Dermis microvascular lymphatic vessel endothelial cell (primary cell): Measurements from ENCODE around the gene APPL2. TPM values are rescaled to one million over a fixed set of nuclear protein-coding genes. Genes with fewer than 3 reads are reported as not detected.

ENCODE experiments used
- DNase-seq, 2 donors: peaks; one replicate each; pipeline versions ENCODE4 v3.0.0 to v3.0.0-alpha.2; 2010; ENCODE audit warnings: low read depth in 2 of 2
- total RNA-seq: library from RNA; depleted of rRNA; stranded (reverse); fragments of >200 nt; gene quantifications from 2 replicates; pipeline ENCODE4 v1.2.1, GENCODE V29; 2014

APPL2 gene
- 13.5 and 16.9 TPM in 2 replicates for total RNA-seq

GRCh38 chr12:105235732-105236476 lies at the start of gene APPL2:
APPL2 (minus strand) TSS chr12:105236174; CDS start chr12:105236012, 162 bp downstream.
- peak; percentile 77 to 93 for DNase-seq

GRCh38 chr12:105285378-105285777 lies 49.4 kb upstream of the APPL2 start:
- no peak for DNase-seq

GRCh38 chr12:105281694-105282049 lies 45.7 kb upstream of the APPL2 start:
- no peak for DNase-seq

- no peak for DNase-seq
Measured at GRCh38 chr12:105280966-105281693, 45.2 kb upstream of the APPL2 start.

GRCh38 chr12:105279460-105280056 lies 43.6 kb upstream of the APPL2 start:
- peak; percentile 59 to 70 for DNase-seq

GRCh38 chr12:105278043-105278697 lies 42.2 kb upstream of the APPL2 start:
- DNase-seq: peak in 1 of 2 donors; percentile 10

GRCh38 chr12:105275997-105276733 lies 40.2 kb upstream of the APPL2 start:
- no peak for DNase-seq

GRCh38 chr12:105274571-105274970 lies 38.6 kb upstream of the APPL2 start:
- DNase-seq: no peak

- DNase-seq: no peak
Measured at GRCh38 chr12:105273601-105274000, 37.6 kb upstream of the APPL2 start.

GRCh38 chr12:105272814-105273416 lies 36.9 kb upstream of the APPL2 start:
- DNase-seq: no peak

GRCh38 chr12:105272152-105272551 lies 36.2 kb upstream of the APPL2 start:
- DNase-seq: no peak

GRCh38 chr12:105271364-105271763 lies 35.4 kb upstream of the APPL2 start:
- no peak for DNase-seq

- DNase-seq: no peak
Measured at GRCh38 chr12:105270671-105271255, 34.8 kb upstream of the APPL2 start.

- DNase-seq: no peak
Measured at GRCh38 chr12:105267711-105268110, 31.7 kb upstream of the APPL2 start.

GRCh38 chr12:105264771-105265170 lies 28.8 kb upstream of the APPL2 start:
- no peak for DNase-seq

GRCh38 chr12:105262461-105263184 lies 26.6 kb upstream of the APPL2 start:
- no peak for DNase-seq

- DNase-seq: no peak
Measured at GRCh38 chr12:105261010-105261409, 25.0 kb upstream of the APPL2 start.

GRCh38 chr12:105259226-105259625 lies 23.3 kb upstream of the APPL2 start:
- DNase-seq: no peak

- DNase-seq: peak in 1 of 2 donors; percentile 63
Measured at GRCh38 chr12:105257321-105257728, 21.4 kb upstream of the APPL2 start.

- no peak for DNase-seq
Measured at GRCh38 chr12:105256921-105257320, 20.9 kb upstream of the APPL2 start.
